ENCODE measurements around the gene SMIM23.
A peak's percentile ranks its signal among the peaks of the same experiment; 100 is the strongest.

SMIM23 gene

GRCh38 chr5:171825051-171825450 is 39.4 kb downstream of the SMIM23 start:
- ChIA-PET POLR2A (no interaction called here), CTCF (no interaction called here)
- TF ChIP-seq BHLHE40 (IDR thresholded peaks at IDR 0.05; ENCODE audit: borderline replicate concordance) = no peak
- no peak for DNase-seq (ENCODE audit: extremely low spot score)

DNA sequence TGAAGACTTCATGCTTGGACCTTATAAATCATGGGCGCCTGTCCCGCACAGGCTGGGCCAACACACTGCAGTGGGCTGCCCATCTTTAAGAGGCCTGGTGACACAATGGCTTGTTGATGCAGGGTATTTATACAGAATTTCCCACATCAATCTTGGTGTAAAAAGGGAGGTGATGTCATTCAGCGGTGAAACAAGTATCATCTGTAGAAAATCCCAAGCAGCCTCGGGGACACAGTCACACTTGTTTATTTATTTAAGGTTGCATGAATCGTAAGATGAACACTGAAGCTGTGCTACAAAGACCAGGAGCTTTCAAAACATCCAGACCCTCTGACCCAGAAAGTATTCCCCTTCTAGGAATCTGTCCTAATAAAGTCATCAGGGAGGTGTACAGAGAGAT is 40.5 kb downstream of the SMIM23 start:
- ChIA-PET POLR2A (no interaction called here), CTCF (no interaction called here)
- no peak for TF ChIP-seq NFRKB (IDR thresholded peaks at IDR 0.05)
- no peak for TF ChIP-seq ELF4 (IDR thresholded peaks at IDR 0.05)
- TF ChIP-seq CTBP1 (IDR thresholded peaks at IDR 0.05; ENCODE audit: borderline replicate concordance) = no peak
- TF ChIP-seq, protein P1, sequence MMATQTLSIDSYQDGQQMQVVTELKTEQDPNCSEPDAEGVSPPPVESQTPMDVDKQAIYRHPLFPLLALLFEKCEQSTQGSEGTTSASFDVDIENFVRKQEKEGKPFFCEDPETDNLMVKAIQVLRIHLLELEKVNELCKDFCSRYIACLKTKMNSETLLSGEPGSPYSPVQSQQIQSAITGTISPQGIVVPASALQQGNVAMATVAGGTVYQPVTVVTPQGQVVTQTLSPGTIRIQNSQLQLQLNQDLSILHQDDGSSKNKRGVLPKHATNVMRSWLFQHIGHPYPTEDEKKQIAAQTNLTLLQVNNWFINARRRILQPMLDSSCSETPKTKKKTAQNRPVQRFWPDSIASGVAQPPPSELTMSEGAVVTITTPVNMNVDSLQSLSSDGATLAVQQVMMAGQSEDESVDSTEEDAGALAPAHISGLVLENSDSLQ (IDR thresholded peaks at IDR 0.05) = peak; percentile 77
- no peak for DNase-seq (ENCODE audit: extremely low spot score)

DNA sequence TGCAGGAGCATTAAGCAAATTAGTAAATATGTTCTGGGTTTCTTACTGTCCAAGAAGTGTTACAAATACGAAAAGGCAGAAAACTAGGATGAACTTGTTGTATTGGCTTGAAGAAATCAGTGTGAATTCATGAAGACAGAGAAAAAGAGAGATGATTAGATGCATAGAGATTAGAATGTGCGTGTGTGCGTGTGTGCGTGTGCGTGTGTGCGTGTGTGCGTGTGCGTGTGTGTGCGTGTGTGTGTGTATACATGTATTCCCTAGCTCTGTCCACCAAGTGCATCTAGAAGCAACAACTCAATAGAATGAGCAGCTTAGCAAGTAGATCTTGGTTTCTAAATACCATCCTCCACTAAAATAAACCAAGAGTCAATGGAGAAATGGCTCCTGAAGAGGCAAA is 41.5 kb downstream of the SMIM23 start:
- POLR2A ChIA-PET = no interaction called here
- CTCF ChIA-PET = no interaction called here
- no peak for DNase-seq (ENCODE audit: extremely low spot score)
- TF ChIP-seq FOXA1 (IDR thresholded peaks at IDR 0.05) (no peak), SUZ12 (IDR thresholded peaks at IDR 0.05) (no peak), ARNT (IDR thresholded peaks at IDR 0.05) (no peak), ELF4 (IDR thresholded peaks at IDR 0.05) (no peak)

DNA sequence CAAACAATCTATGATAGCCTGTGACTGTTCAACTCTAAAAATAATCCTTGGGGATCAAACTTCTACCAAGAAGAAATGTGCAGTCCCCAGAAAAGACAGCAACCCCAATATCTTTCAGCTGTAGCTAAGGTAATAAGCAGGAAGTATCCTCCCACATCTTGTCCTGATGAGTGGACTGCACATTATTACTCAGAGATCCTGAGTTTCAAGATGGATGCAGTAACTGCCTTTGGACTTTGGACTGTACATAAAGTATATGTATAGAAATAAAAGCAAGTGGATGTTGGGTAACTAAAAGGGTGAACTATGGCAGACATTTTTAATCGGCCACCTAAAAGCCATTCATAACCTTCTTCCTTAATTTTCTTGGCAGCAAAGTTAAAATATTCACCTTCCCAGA is 45.1 kb downstream of the SMIM23 start:
- ChIA-PET CTCF (no interaction called here), POLR2A (no interaction called here)
- DNase-seq (ENCODE audit: extremely low spot score) = no peak
- TF ChIP-seq SP1 (IDR thresholded peaks at IDR 0.05) (no peak), CTBP1 (IDR thresholded peaks at IDR 0.05; ENCODE audit: borderline replicate concordance) (no peak), NFRKB (IDR thresholded peaks at IDR 0.05) (no peak), ARNT (IDR thresholded peaks at IDR 0.05) (no peak), BHLHE40 (IDR thresholded peaks at IDR 0.05; ENCODE audit: borderline replicate concordance) (no peak), FOXK2 (IDR thresholded peaks at IDR 0.05) (no peak), FOXA1 (IDR thresholded peaks at IDR 0.05) (no peak), SUZ12 (IDR thresholded peaks at IDR 0.05) (no peak), HDGF (IDR thresholded peaks at IDR 0.05; ENCODE audit: borderline replicate concordance) (no peak)
- TF ChIP-seq, protein P1 (IDR thresholded peaks at IDR 0.05) = no peak

DNA sequence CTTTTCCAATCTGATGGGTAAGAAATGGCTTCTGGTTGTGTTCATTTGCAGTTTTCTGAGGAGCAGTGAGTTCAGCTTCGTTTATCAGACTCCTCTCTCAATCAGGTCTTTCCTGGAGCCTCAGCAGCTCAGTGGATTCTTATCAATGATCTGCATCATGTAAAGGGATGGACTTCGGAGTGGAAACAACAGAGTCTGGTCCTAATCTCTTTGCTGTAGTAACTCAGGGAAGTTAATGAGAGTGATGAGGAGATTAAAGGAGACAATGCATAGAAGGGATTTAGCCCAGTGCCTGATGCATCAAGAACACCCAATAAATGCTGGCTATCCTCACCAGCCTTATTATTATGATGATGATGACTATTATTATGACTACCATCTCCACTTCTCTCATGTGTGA is 47.2 kb downstream of the SMIM23 start:
- ChIA-PET CTCF (no interaction called here), POLR2A (no interaction called here)
- TF ChIP-seq FOXM1 (IDR thresholded peaks at IDR 0.05; ENCODE audit: borderline replicate concordance) = no peak
- no peak for TF ChIP-seq L3MBTL2 (conservative IDR thresholded peaks at IDR 0.05)
- TF ChIP-seq NFRKB (IDR thresholded peaks at IDR 0.05) = no peak
- no peak for TF ChIP-seq ELF4 (IDR thresholded peaks at IDR 0.05)
- TF ChIP-seq ARNT (IDR thresholded peaks at IDR 0.05) = no peak
- TF ChIP-seq HDGF (IDR thresholded peaks at IDR 0.05; ENCODE audit: borderline replicate concordance) = no peak
- TF ChIP-seq BHLHE40 (IDR thresholded peaks at IDR 0.05; ENCODE audit: borderline replicate concordance) = no peak
- no peak for TF ChIP-seq SUZ12 (IDR thresholded peaks at IDR 0.05)
- TF ChIP-seq ZNF384 (IDR thresholded peaks at IDR 0.05) = no peak
- no peak for TF ChIP-seq LEF1 (IDR thresholded peaks at IDR 0.05; ENCODE audit: borderline replicate concordance)
- TF ChIP-seq TARDBP (IDR thresholded peaks at IDR 0.05) = no peak
- no peak for TF ChIP-seq CTBP1 (IDR thresholded peaks at IDR 0.05; ENCODE audit: borderline replicate concordance)
- TF ChIP-seq, protein P1 (IDR thresholded peaks at IDR 0.05) = no peak
- TF ChIP-seq FOXK2 (IDR thresholded peaks at IDR 0.05) = no peak
- TF ChIP-seq SP1 (IDR thresholded peaks at IDR 0.05) = no peak
- no peak for TF ChIP-seq FOXA1 (IDR thresholded peaks at IDR 0.05)
- DNase-seq (ENCODE audit: extremely low spot score) = no peak

DNA sequence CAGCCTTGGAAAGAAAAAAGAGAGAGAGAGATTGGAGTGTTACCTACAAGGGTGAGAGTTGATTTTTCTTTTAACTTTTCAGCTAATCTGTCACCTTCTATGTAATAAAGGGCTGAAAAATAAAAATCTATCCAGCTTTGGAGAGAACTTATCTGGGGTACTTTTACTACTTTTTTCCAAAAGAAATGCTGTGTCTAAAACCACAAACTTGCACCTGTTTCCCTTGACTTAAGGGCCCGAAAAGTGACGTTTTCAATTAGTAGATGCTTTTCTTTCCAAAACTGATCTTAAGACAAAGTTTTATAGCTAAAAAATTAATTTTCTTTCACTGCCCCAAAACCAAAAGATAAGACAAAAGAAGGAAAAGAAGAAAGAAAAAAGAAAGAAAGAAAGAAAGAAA is 48.8 kb downstream of the SMIM23 start:
- no peak for DNase-seq (ENCODE audit: extremely low spot score)
- no peak for TF ChIP-seq SUZ12 (IDR thresholded peaks at IDR 0.05)
- TF ChIP-seq, protein P1 (IDR thresholded peaks at IDR 0.05) = no peak
- TF ChIP-seq TARDBP (IDR thresholded peaks at IDR 0.05) = no peak
- no peak for TF ChIP-seq ARNT (IDR thresholded peaks at IDR 0.05)
- TF ChIP-seq FOXK2 (IDR thresholded peaks at IDR 0.05) = no peak
- TF ChIP-seq NFRKB (IDR thresholded peaks at IDR 0.05) = no peak
- TF ChIP-seq SP1 (IDR thresholded peaks at IDR 0.05) = no peak
- no peak for TF ChIP-seq FOXA1 (IDR thresholded peaks at IDR 0.05)
- TF ChIP-seq L3MBTL2 (conservative IDR thresholded peaks at IDR 0.05) = no peak
- TF ChIP-seq ELF4 (IDR thresholded peaks at IDR 0.05) = no peak
- POLR2A ChIA-PET = interaction anchor here (1.0 kb wide), 1 partner anchor 10 kb away, joined by 3 read pairs; no protein-coding TSS in a partner anchor
- CTCF ChIA-PET = interaction anchor here (0.7 to 1.2 kb wide), 2 partner anchors 11 to 28 kb away, joined by 3 to 6 read pairs; no protein-coding TSS in a partner anchor

DNA sequence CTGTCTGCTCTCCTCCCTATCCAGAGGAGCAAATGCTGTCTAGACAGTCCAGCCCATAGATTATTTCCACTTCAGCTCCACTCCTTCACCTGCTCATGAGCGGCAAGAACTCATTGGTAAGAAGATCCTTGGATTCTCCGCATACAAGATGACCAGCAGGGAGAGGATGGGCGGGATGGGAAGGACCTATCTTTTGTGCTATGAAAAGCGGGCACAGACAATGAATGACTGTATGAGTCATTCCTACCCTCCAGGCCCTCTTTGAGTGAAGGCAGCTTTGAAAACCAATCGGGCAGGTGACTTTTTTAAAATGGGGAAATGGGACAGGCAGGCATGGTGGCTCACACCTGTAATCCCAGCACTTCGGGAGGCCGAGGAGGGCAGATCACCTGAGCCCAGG is 49.4 kb downstream of the SMIM23 start:
- CTCF ChIA-PET = interaction anchor here (0.7 to 1.2 kb wide), 2 partner anchors 12 to 28 kb away, joined by 3 to 6 read pairs; no protein-coding TSS in a partner anchor
- TF ChIP-seq HDGF (IDR thresholded peaks at IDR 0.05; ENCODE audit: borderline replicate concordance) (no peak), TARDBP (IDR thresholded peaks at IDR 0.05) (no peak), ZNF384 (IDR thresholded peaks at IDR 0.05) (no peak)
- POLR2A ChIA-PET = no interaction called here
- no peak for DNase-seq (ENCODE audit: extremely low spot score)

Data from HEK293T (cell line).